B cell (primary cell): ENCODE measurements around the gene NTN5. TPM values are rescaled to one million over a fixed set of nuclear protein-coding genes. Genes with fewer than 3 reads are reported as not detected.
A peak's percentile ranks its signal among the peaks of the same experiment; 100 is the strongest.

ENCODE experiments used
- ATAC-seq: fragments of 200-7000 bp; cut with Tn5 transposase; one replicate; pipeline ENCODE4 v1.10.0; 2021; ENCODE audit warnings: low read depth, mild to moderate bottlenecking, moderate number of reproducible peaks, moderate library complexity
- CTCF ChIA-PET: fragments of 350-600 bp; sonication (Branson Sonifier 250); formaldehyde crosslinking; loops from one replicate; lab custom pipeline; 2021; ENCODE audit warnings: antibody characterized with exemption, inconsistent platforms; lab: Charles Lee
- POLR2A ChIA-PET: fragments of 350-600 bp; sonication (Branson Sonifier 250); formaldehyde crosslinking; loops from one replicate; lab custom pipeline; 2021; ENCODE audit warnings: antibody characterized with exemption; lab: Charles Lee
- DNase-seq: peaks from one replicate; pipeline ENCODE4 v3.0.0; 2013
- H2AFZ ChIP-seq: 2 replicates; pipeline ENCODE4 v1.6.1; 2012; ENCODE audit warnings: mild to moderate bottlenecking, low read depth, low read length; ENCODE audit not compliant: insufficient read depth, poor library complexity, severe bottlenecking
- H3K27ac ChIP-seq, 2 donors: 1 replicate in 1 of 2; 2 replicates in 1 of 2; pipeline ENCODE4 v1.5.1; 2012 to 2013; ENCODE audit warnings: low read length in 2 of 2, mild to moderate bottlenecking in 2 of 2, moderate library complexity in 1 of 2
- H3K27me3 ChIP-seq, 4 experiments: fragments of 200-600 bp in 1 of 4; sonication (generic) in 1 of 4; replicated peaks in 1 of 4; 1 replicate in 2 of 4; 2 replicates in 2 of 4; pipeline versions ENCODE4 v1.6.1 to v1.7.0; 2013 to 2016; ENCODE audit warnings: low read length in 3 of 4, mild to moderate bottlenecking in 2 of 4, mixed read lengths in 1 of 4, moderate library complexity in 1 of 4; ENCODE audit not compliant: insufficient read depth in 4 of 4, control insufficient read depth in 3 of 4; ENCODE audit errors: control extremely low read depth in 1 of 4
- H3K36me3 ChIP-seq, 2 experiments: replicated peaks in 1 of 2; 1 replicate in 1 of 2; 2 replicates in 1 of 2; pipeline versions ENCODE4 v1.6.1 to v1.7.1; 2013; ENCODE audit warnings: low read length in 1 of 2; ENCODE audit not compliant: insufficient read depth in 2 of 2, control insufficient read depth in 1 of 2; ENCODE audit errors: control extremely low read depth in 1 of 2, extremely low read depth in 1 of 2
- H3K4me1 ChIP-seq, 2 donors: fragments of 200-600 bp in 1 of 2; sonication (generic) in 1 of 2; 1 replicate in 1 of 2; 2 replicates in 1 of 2; pipeline versions ENCODE4 v1.5.1 to v1.6.1; 2013 to 2017; ENCODE audit warnings: low read length in 2 of 2; ENCODE audit not compliant: control insufficient read depth in 2 of 2, insufficient read depth in 2 of 2
- H3K4me2 ChIP-seq: replicated peaks from 2 replicates; pipeline ENCODE3; 2012; ENCODE audit warnings: mild to moderate bottlenecking, low read depth, low read length; ENCODE audit not compliant: poor library complexity, severe bottlenecking
- H3K4me3 ChIP-seq, 5 experiments: fragments of 200-600 bp in 1 of 5; sonication (generic) in 1 of 5; 1 replicate in 3 of 5; 2 replicates in 2 of 5; pipeline versions ENCODE4 v1.5.1 to v1.7.0; 2011 to 2016; ENCODE audit warnings: low read length in 4 of 5, mild to moderate bottlenecking in 4 of 5, low read depth in 2 of 5, control low read depth in 1 of 5, moderate library complexity in 1 of 5; ENCODE audit not compliant: insufficient read depth in 1 of 5; ENCODE audit errors: control extremely low read depth in 1 of 5, extremely low read depth in 1 of 5
- H3K79me2 ChIP-seq: fragments of 200-600 bp; sonication (generic); one replicate; pipeline ENCODE4 v1.6.0; 2016; ENCODE audit warnings: low read length; ENCODE audit not compliant: control insufficient read depth, insufficient read depth
- H3K9ac ChIP-seq: fragments of 200-600 bp; sonication (generic); 2 replicates; pipeline ENCODE4 v1.6.1; 2017; ENCODE audit warnings: mild to moderate bottlenecking, low read length, moderate library complexity
- H3K9me3 ChIP-seq, 3 donors: one replicate each; pipeline versions ENCODE4 v1.6.1 to v1.7.1; 2013; ENCODE audit warnings: low read length in 2 of 3; ENCODE audit not compliant: control insufficient read depth in 2 of 3, insufficient read depth in 1 of 3; ENCODE audit errors: control extremely low read depth in 1 of 3
- H4K20me1 ChIP-seq: 2 replicates; pipeline ENCODE4 v1.6.0; 2012; ENCODE audit warnings: mild to moderate bottlenecking, low read length; ENCODE audit not compliant: insufficient read depth, control insufficient read depth, poor library complexity, severe bottlenecking
- H3K27ac Mint-ChIP-seq: one replicate; pipeline ENCODE4 v1.8.0; 2021; ENCODE audit warnings: mixed read lengths
- H3K27me3 Mint-ChIP-seq: one replicate; pipeline ENCODE4 v1.8.0; 2021; ENCODE audit warnings: mixed read lengths
- H3K4me1 Mint-ChIP-seq: one replicate; pipeline ENCODE4 v1.8.0; 2021; ENCODE audit warnings: mixed read lengths
- H3K4me3 Mint-ChIP-seq: one replicate; pipeline ENCODE4 v1.8.0; 2021; ENCODE audit warnings: mixed read lengths
- H3K9me3 Mint-ChIP-seq: one replicate; pipeline ENCODE4 v1.8.0; 2022; ENCODE audit warnings: mixed read lengths; ENCODE audit not compliant: insufficient read depth
- CTCF ChIP-seq: fragments of 200-600 bp; IDR thresholded peaks from one replicate; pipeline ENCODE4 v1.8.0; 2022; ENCODE audit warnings: antibody characterized with exemption, mild to moderate bottlenecking
- EZH2 ChIP-seq: IDR thresholded peaks from 2 replicates; pipeline ENCODE4 v1.6.1; 2012; ENCODE audit warnings: borderline replicate concordance, low read depth, mild to moderate bottlenecking, moderate library complexity, low read length; ENCODE audit not compliant: insufficient read depth, poor library complexity, severe bottlenecking
- WGBS: methylation state at CpG from one replicate; pipeline ENCODE4 v1.1.5; 2013; ENCODE audit warnings: missing lambda C conversion rate; ENCODE audit not compliant: insufficient coverage; 5-methylcytosine and 5-hydroxymethylcytosine counted together
- intact Hi-C: fragments of 100-400 bp; cut with micrococcal nuclease; formaldehyde crosslinking; loops from one replicate; pipeline ENCODE4 v1.10.0; 2022
- polyA plus RNA-seq: library from polyadenylated mRNA; depleted of rRNA; stranded (reverse); fragments of >200 nt; gene quantifications from 2 replicates; pipeline ENCODE4 v1.2.3, GENCODE V29; 2012
- total RNA-seq, 2 donors: library from RNA; stranded (reverse); fragments of 120-200 nt in 1 of 2; gene quantifications; 1 replicate in 1 of 2; 2 replicates in 1 of 2; pipeline versions ENCODE4 v1.2.3 to v1.2.4, GENCODE V29; 2013 to 2022

NTN5 gene
- total and polyA plus RNA-seq, 2 donors (not counting 1 experiment from before 2014, with no cell fraction given): 1.2 to 1.8 TPM

GRCh38 chr19:48630296-48631063 is 42.3 kb downstream of the NTN5 start:
- TF ChIP-seq CTCF: no peak
- no peak for TF ChIP-seq EZH2
- Mint-ChIP-seq H3K4me1 (peaks cover 32% of the 10 kb centered on the region), H3K9me3 (no peaks in the 10 kb centered on the region), H3K4me3 (no peak overlapping the region), H3K27ac (no peak overlapping the region), H3K27me3 (no peaks in the 10 kb centered on the region)
- DNase-seq (no peak), ATAC-seq (no peak)
- Histone ChIP-seq H3K79me2 (peaks cover 12% of the 10 kb centered on the region), H3K27ac (peak overlapping the region in 1 of 2 donors; percentile 23), H4K20me1 (peaks cover 62% of the 10 kb centered on the region), H2AFZ (no peak overlapping the region), H3K9me3 (peaks cover 0 to 10% (median 0%) of the 10 kb centered on the region in 3 donors), H3K4me2 (no peak overlapping the region), H3K36me3 (peaks cover 0 to 54% of the 10 kb centered on the region in 2 experiments), H3K27me3 (no peaks in the 10 kb centered on the region), H3K4me1 (peaks cover 22 to 26% of the 10 kb centered on the region in 2 donors), H3K9ac (no peak overlapping the region), H3K4me3 (no peak overlapping the region)
- ChIA-PET CTCF (interaction anchor here (0.8 to 1.1 kb wide), 3 partner anchors 10 to 211 kb away, joined by 3 read pairs; partner anchors contain the start of genes RPL18 and SPHK2), POLR2A (interaction anchor here (0.5 to 0.6 kb wide), 3 partner anchors 162 to 478 kb away, joined by 3 to 4 read pairs (median 4); no protein-coding TSS in a partner anchor)
- intact Hi-C loops: loop anchor here (10.0 kb wide), 2 partner anchors 484 to 844 kb away; partner anchors contain the start of genes C19orf73, FLT3LG, LIN7B and PPFIA3
- 56% methylated on average over 34 of the region's 47 CpGs for WGBS
